ENCODE results near the gene PLEKHH1. TPM values are rescaled to one million over a fixed set of nuclear protein-coding genes. Genes with fewer than 3 reads are reported as not detected.

PLEKHH1 gene
- total RNA-seq, 1 donor from 2014 or later, result 32.4 TPM

DNA sequence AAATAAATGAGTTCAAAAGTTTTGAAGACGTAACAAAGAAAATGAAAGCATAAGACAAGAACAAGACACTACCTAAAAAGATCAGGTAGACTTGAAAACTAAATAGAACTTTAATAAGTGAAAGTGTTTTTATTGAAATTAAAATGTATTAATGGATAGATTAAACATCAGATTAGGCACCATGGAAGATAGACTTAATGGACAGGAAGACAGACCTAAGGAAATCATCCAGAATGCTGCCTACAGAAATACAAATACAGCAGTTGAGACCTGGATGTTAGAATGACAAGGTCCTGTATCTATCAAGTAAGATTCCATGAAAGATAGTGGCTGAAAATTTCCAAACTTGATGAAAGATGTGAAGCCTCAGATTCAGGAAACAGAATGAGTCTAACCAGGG is 11.5 kb downstream of the PLEKHH1 start:
- Mint-ChIP-seq H3K27ac (ENCODE audit: unreplicated experiment) (no peak overlapping the region), H3K4me3 (ENCODE audit: unreplicated experiment) (no peak overlapping the region), H3K4me1 (ENCODE audit: low read depth, unreplicated experiment) (peaks cover 6% of the 10 kb centered on the region), H3K27me3 (ENCODE audit: unreplicated experiment) (peaks cover 1% of the 10 kb centered on the region), H3K9me3 (ENCODE audit: unreplicated experiment) (peaks cover 2% of the 10 kb centered on the region), H3K36me3 (ENCODE audit: unreplicated experiment) (peaks cover 23% of the 10 kb centered on the region)
- TF ChIP-seq CTCF (IDR thresholded peaks at IDR 0.05; ENCODE audit: partially characterized antibody, unreplicated experiment), result no peak
- no peak for DNase-seq

DNA sequence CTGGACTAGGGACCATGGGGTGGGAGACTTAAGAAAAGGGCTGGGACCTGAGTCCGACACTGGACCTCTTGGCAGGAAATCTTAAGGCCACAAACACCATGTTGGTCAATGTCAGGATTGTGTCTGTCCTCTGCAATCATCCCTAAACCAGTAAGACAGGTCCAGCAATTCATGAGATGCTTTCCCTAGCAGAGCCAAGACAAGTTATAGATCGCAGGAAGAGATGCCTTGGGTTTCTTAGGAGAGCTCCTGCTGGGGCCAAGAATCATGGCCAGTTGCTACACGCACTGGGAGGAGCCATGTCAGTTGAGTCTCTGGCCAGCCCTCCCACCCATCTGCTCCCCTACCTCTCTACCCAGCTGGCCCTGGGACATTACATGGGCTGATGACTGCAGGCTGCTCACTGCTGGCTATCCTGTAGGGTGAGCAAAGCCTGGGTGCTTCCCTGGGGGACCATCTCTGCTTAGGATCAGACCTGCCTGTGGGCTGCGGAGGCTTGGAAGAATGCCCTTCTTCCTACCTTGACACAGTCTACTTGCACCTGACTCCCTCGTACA is 14.2 kb downstream of the PLEKHH1 start:
- peaks cover 23% of the 10 kb centered on the region for H3K36me3 Mint-ChIP-seq (ENCODE audit: unreplicated experiment)
- no peak for TF ChIP-seq CTCF (IDR thresholded peaks at IDR 0.05; ENCODE audit: partially characterized antibody, unreplicated experiment)
- DNase-seq, result no peak
- H3K27me3 Mint-ChIP-seq (ENCODE audit: unreplicated experiment), result peaks cover 1% of the 10 kb centered on the region
- H3K4me1 Mint-ChIP-seq (ENCODE audit: low read depth, unreplicated experiment), result peaks cover 5% of the 10 kb centered on the region
- no peak overlapping the region for H3K27ac Mint-ChIP-seq (ENCODE audit: unreplicated experiment)
- peaks cover 2% of the 10 kb centered on the region for H3K9me3 Mint-ChIP-seq (ENCODE audit: unreplicated experiment)
- H3K4me3 Mint-ChIP-seq (ENCODE audit: unreplicated experiment), result no peak overlapping the region

GRCh38 chr14:67549734-67550133 is 16.6 kb downstream of the PLEKHH1 start:
- DNase-seq, result no peak
- H3K4me3 Mint-ChIP-seq (ENCODE audit: unreplicated experiment), result no peak overlapping the region
- H3K27me3 Mint-ChIP-seq (ENCODE audit: unreplicated experiment), result peaks cover 1% of the 10 kb centered on the region
- H3K27ac Mint-ChIP-seq (ENCODE audit: unreplicated experiment), result no peak overlapping the region
- TF ChIP-seq CTCF (IDR thresholded peaks at IDR 0.05; ENCODE audit: partially characterized antibody, unreplicated experiment), result no peak
- peaks cover 5% of the 10 kb centered on the region for H3K4me1 Mint-ChIP-seq (ENCODE audit: low read depth, unreplicated experiment)
- H3K36me3 Mint-ChIP-seq (ENCODE audit: unreplicated experiment), result peaks cover 8% of the 10 kb centered on the region
- peaks cover 2% of the 10 kb centered on the region for H3K9me3 Mint-ChIP-seq (ENCODE audit: unreplicated experiment)

- H3K27ac Mint-ChIP-seq (ENCODE audit: unreplicated experiment), result no peak overlapping the region
- no peak for DNase-seq
- H3K36me3 Mint-ChIP-seq (ENCODE audit: unreplicated experiment), result peaks cover 3% of the 10 kb centered on the region
- H3K9me3 Mint-ChIP-seq (ENCODE audit: unreplicated experiment), result peaks cover 2% of the 10 kb centered on the region
- H3K4me3 Mint-ChIP-seq (ENCODE audit: unreplicated experiment), result no peak overlapping the region
- peaks cover 5% of the 10 kb centered on the region for H3K4me1 Mint-ChIP-seq (ENCODE audit: low read depth, unreplicated experiment)
- peaks cover 1% of the 10 kb centered on the region for H3K27me3 Mint-ChIP-seq (ENCODE audit: unreplicated experiment)
- TF ChIP-seq CTCF (IDR thresholded peaks at IDR 0.05; ENCODE audit: partially characterized antibody, unreplicated experiment), result no peak
Observed at GRCh38 chr14:67551123-67551522, 18.0 kb downstream of the PLEKHH1 start.

DNA sequence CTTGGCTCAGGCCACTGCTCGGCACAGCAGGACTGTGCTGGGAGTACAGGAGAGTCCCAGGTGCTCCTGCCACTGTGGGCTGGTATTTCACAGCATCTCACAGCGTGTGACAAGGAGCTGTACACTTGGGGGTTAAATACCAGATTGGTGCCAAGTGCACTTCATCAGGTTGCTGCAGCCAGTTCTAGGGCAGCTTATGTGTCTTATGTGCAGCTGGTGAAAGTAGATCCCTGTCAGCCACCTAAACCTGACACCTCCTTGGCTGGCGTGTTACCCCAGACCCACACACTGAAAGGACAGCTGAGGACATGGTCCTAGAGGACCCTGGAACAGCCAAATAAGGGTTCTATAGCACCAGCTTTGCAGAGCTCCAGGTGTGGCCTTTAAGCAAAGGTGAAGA is 18.9 kb downstream of the PLEKHH1 start:
- peaks cover 3% of the 10 kb centered on the region for H3K36me3 Mint-ChIP-seq (ENCODE audit: unreplicated experiment)
- peaks cover 2% of the 10 kb centered on the region for H3K27me3 Mint-ChIP-seq (ENCODE audit: unreplicated experiment)
- peaks cover 2% of the 10 kb centered on the region for H3K9me3 Mint-ChIP-seq (ENCODE audit: unreplicated experiment)
- H3K4me1 Mint-ChIP-seq (ENCODE audit: low read depth, unreplicated experiment), result peaks cover 5% of the 10 kb centered on the region
- no peak overlapping the region for H3K27ac Mint-ChIP-seq (ENCODE audit: unreplicated experiment)
- no peak for DNase-seq
- H3K4me3 Mint-ChIP-seq (ENCODE audit: unreplicated experiment), result no peak overlapping the region
- no peak for TF ChIP-seq CTCF (IDR thresholded peaks at IDR 0.05; ENCODE audit: partially characterized antibody, unreplicated experiment)
